Activated CD4-positive, alpha-beta T cell treated with anti-CD3 and anti-CD28 coated beads, Interleukin-2, amount 50 U/mL, for 24 hours (primary cell): Measurements from ENCODE around the gene RAB37.

Experiments used
- DNase-seq, 2 donors: peaks; one replicate each; pipeline ENCODE4 v3.0.0-alpha.2; 2020; ENCODE audit warnings: low read depth in 1 of 2, low spot score in 1 of 2

Gene RAB37

DNA sequence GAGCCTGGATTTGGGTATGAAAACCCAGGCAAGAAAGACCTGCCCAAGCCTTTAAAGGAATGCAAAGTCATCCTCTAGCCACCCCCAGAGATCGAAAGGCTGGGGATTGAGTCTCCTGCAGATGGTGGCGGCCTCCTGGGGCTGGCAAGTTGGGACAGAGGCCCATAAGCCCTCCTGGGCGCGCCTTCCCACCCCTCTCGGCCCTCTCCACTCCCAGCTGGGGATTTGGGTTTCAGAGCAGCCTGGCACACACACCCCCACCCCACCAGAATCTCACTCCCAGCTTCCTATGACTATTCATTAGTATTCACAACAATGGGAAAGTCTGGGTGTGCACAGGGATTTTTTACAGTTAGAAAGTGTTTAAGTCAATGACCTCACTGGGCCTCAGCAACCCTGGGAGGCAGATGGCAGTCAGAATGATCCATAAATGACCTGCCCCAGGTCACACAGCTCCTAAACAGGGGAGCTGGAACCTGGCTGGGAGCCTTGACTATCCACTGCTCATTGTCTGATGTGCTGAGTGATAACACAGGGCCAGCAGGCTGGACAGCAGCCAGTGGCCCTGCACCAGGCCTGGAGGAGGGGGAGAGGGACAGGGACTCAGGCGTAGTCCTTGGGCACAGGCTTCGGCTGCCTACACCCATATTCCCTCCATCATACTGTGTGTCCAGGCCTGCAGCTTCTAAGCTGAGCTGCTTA is 23.5 kb downstream of the RAB37 start:
- no peak for DNase-seq

DNA sequence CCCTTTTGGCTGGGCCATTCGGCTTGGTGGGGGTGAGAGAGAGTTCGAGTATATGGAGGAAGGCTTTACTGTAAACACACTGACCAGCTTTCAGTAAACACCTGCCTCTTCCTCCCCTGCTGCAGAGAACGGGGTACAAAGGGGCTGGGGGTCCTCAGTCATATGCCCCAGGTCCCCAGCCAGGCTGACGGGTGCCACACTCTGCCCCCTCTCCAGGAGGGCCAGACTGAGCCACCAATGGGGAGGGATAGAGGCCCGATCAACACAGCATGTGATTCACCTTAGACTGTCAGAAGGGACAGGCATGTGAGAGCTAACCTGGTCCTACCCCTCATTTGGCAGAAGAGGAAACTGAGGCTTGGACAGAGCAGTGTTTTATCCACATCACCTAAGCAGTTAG is 24.4 kb downstream of the RAB37 start:
- DNase-seq = no peak

DNA sequence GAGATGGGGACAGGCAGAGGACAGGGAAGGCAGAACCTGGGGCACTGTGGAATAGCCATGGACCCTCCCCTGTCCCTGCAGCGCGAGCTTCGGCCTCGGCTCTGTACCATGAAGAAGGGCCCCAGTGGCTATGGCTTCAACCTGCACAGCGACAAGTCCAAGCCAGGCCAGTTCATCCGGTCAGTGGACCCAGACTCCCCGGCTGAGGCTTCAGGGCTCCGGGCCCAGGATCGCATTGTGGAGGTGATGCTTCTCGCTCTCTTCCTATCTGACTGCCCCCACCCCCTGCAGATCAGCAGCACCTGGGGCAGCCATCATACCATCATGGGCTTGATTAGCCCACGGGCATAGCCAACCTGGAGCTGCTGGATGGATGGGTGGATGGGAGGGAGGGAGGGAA is 24.9 kb downstream of the RAB37 start:
- DNase-seq = no peak

DNA sequence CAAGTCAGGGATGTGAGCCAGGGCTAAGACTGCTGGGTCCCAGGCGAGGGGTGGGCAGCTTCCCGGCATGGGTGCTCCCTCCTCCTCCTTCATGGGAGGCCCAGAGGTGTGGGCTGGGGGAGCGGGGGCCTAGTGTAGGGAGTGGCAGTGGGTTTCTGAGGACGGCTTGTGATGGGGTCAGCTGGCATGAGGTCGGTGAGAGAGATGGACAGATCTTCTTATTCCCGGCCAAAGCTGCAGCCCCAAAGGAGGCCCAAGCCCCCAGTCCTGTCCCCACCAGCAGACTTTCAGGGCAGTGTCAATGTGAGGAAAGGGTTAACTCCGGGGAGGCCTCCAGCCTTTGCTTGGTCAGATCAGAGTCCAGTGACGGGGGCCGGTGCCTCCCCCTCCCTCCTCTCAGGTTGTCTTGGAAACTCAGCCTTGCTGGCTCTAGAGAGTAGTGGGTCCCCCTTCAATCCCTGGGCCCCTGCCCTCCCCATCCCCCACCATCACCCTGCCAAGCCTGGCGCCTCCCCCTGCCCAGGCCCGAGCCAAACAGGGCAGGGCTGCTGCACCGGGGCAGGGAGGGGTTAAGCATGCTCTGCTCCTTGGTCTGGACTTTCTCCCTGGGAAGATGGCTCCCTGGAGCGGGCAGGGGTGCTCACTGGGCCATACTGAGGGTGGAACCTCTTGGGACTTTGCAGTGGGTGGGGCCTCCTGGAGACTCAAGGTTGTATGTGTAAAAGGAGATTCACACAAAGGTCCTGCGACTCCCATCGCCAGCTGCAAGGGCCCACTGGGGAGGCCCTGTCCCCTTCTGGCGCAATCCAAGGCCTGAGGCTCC is 26.7 kb downstream of the RAB37 start:
- no peak for DNase-seq

DNA sequence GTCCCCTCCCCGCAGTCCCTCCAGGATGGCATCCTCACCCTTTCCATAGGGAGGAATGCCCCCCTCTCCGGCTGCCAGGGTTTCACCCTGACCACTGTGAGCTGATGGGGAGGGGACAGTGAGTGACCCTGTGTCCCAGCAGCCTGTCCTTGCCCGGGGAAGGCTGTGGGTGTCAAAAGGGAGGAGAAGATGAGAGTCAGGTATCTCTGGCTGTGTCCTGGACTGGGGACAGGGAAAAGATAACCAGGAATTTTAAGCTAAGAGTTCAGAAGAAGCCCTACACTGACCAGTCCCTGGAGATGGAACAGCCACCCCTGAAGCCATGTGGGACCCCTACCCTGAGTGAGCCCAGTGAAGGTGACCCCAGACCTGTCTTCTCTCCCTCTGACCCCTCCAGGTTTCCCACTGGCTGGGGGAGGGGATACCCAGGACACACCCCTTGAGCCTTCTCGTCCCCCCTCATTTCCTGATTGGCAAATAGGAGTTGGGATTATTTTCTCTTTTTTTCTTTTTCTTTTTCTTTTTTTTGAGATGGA is 27.8 kb downstream of the RAB37 start:
- no peak for DNase-seq

DNA sequence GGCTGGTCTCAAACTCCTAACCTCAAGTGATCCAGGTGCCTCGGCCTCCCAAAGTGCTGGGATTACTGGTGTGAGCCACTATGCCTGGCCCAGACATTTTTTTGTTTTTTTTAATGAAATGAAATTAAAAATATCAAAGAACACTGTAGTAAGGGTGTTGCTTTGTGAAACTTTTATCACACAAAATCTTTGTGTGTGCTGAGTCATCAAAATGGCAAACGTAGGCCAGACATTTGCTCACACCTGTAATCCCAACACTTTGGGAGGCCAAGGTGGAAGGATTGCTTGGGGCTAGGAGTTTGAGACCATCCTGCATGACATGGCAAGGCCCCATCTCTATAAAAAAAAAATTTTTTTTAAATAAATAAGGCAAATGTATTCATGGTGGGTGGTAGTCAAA is 29.4 kb downstream of the RAB37 start:
- DNase-seq = no peak

DNA sequence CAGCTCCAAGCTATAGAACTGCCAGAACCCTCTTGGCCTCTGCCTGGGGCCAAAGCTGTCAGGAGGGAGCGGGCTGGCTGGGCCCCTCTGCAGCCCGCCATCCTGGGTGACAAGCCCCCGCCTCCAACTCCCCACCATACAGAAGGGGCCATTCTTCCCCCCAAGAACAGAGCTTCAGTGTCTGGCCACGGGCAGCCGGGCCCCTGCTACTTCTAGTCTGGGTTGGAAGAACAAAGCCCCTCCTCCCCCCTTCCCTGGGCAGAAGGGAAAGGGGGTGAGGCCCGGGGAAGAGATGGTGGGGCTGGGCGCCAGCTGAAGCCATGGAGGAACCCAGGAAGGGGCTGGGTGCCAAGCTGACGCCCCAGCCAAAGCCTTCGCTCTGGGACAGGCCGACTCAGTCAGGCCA is 30.1 kb downstream of the RAB37 start:
- no peak for DNase-seq

DNA sequence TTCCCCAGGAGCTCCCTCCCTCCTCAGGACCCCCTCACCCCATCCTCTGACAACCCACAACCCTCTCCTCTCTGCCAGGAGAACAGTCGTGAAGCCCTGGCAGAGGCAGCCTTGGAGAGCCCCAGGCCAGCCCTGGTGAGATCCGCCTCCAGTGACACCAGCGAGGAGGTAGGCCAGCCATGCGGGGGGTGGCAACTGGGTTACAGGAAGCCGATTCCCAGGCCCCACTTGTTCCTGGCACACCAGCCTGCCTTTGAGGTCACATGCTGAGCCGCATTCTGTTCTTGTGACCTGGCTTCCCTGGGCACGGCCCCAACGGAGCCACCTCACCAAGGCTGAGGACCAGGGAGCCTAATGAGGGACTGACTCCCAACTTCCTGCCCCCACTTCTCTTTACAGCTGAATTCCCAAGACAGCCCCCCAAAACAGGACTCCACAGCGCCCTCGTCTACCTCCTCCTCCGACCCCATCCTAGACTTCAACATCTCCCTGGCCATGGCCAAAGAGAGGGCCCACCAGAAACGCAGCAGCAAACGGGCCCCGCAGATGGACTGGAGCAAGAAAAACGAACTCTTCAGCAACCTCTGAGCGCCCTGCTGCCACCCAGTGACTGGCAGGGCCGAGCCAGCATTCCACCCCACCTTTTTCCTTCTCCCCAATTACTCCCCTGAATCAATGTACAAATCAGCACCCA is 31.2 kb downstream of the RAB37 start:
- DNase-seq = no peak

DNA sequence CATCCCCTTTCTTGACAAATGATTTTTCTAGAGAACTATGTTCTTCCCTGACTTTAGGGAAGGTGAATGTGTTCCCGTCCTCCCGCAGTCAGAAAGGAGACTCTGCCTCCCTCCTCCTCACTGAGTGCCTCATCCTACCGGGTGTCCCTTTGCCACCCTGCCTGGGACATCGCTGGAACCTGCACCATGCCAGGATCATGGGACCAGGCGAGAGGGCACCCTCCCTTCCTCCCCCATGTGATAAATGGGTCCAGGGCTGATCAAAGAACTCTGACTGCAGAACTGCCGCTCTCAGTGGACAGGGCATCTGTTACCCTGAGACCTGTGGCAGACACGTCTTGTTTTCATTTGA is 31.7 kb downstream of the RAB37 start:
- DNase-seq = no peak

DNA sequence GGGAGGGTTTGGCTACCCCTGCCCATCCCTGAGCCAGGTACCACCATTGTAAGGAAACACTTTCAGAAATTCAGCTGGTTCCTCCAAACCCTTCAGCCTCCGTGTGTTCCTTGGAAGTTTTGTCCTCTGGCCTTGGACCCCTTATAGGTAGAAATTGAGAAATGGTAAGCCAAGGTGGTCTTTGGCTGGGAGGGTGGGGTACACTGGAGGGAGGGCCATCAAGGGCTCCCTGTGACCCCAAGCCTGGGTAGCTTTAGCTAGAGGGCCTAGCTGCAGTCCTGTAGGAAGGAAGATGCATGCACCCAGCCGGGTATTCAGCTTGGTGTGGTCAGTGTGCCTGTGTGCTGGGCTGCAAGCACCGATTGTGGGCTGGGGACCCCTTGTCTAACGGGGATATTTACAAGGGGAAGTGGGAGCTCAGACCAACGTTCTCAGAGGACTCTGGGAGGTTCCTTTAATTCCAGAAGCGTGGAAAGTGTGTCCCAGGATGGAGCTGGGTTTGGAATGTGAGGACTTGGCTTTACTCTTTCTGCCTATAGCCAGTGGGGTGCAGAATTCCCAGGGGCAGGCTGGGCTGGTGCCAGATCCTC is 32.3 kb downstream of the RAB37 start:
- no peak for DNase-seq

DNA sequence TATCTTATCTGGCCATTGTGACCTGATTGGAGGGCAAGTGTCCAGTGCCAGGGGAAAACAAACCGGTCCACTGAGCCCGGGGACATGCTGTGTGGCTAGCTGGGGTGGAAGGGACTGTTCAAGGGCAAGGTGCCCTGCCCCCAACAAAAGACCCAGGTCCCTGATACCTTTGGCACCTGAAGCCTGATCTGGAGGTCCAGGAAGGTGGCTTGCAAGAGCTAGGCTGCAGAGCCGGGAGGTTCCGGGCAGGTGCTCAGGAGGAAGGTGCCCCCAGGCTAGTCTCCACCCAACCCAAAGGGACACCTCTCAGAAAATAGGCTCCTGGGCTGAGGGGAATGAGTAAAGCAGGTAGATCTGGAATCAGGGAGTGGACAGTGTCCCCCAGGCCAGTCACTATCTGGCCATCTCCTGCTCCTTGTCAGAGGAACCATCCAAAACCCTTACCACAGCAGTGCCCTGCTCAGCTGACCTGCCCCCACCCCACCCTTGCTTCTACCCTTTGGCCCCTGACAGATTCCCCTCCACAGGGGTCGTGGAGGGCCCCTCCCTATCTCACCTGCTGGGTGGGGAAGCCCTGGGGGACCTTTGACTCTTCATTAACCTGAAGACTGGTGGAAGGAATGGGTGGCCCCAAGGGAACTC is 32.9 kb downstream of the RAB37 start:
- DNase-seq = no peak

DNA sequence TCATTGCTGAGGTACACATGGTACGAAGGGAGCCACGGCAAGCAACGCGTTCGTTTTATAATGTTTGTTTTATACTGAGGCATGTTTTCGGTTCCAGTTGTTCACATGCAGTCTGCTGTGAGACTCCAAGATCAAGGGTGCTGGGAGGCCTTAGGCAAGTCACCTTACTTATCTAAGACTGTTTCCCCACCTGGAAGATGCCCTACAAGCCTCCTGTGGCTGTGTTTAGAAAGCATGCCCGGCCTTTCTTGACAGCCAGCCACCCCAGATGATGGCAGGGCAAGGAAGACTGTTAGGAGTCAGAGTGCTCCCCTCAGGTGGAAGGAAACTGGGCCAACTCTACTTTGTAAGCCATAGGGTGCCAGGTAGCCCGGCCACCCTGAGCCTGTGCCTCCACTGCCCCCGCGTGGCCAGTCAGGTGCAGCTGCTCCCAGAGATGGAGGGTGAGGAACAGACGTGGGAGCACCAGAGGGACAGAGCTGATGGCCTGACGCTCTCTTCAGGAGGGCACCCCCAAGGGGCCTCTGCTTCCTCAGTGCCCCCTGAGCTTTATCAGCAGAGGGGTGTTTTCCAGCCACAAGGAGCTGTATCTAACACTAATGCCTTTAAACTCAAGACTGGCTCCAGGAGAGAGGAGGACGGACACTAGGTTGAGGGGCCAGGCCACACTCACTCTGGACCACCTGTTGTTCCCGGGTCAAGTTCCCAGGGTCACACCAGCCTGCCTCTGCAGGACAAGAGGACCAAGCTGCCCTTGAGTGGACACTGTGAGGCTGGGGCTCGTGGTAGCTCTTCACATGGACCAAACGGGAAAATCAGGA is 33.7 kb downstream of the RAB37 start:
- peak in 1 of 2 donors; percentile 56 for DNase-seq

DNA sequence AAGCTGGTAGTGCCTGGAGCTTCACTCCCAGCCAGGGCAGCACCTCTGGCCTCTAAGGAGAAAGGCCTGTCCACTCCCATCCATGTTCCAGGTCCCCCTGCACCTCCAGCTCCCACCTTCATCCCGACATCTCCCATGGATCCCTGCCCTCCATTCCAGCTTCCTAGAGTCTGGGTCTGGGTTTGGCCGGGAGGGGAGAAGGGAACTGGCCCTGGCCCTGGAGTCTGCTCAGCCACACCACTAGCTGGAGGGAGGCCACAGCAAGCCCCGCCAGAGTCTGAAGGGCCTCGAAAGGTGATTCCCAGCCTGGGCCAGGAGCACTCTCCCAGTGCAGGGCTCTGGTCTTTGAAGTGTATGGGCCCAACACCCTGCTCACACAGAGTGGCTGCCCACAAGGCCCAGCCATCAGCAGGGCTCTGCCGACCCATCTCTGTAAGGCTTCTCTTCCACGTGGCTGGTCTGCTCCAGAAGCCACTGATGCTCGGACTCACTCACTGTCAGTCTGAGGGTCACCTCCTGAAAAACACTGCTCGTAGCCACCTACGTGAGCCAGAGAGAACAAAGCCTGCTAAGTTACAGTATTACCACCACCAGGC is 34.4 kb downstream of the RAB37 start:
- no peak for DNase-seq

DNA sequence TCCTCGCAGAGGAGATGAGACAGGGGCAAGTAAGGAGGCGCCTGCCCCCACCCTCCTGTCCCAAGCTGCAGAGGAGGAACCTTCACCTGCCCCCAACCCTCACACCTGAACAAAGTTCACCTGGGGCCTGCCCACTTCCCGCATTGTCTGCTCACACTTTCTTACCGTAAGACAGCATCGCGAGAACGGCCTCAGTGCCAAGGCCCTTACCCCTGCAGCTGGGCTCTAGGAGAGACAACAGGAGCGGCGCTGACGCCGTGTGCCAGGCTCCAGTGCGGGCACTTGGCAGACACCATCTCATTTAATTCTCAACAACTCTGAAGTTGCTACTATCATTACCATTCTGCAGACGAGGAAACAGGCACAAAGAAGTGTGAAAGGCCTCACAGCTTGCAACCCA is 35.0 kb downstream of the RAB37 start:
- DNase-seq = no peak

DNA sequence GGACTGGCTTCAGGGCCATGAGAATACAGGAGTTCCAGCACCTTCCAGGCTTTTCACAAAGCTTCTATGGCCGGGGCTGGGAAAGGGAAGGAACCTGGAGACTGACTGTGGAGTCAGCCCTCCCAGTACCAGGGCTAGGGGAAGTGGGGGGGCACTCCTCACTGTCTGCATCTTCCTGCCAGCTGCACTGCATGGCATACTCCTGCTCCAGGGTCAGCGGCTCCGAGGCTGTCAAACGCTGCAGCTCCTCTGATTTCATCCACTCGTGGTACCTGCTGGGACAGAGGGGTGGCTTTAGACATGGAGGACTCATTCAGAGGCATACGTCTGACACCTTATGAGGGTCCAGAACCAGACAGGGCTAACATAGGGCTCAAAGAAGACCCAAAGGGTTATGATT is 36.4 kb downstream of the RAB37 start:
- no peak for DNase-seq

DNA sequence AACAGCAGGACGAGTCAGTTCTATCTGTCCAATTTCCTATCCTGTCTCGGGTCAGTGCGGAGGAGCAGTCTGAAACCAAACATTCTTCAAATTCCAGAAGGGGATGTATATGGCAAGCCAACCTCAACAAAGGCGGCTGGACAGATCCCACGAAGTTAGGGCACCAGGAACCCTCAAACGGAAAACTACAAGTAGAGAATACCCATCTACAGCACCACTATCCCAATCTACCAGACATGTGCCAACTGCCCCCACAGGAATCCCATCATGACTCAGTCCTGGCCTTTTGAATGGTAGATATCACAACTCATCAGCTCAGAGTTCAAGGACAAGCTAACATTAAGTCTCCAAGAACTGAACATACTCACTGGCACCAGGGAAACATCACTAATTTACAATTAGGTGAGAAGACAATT is 36.8 kb downstream of the RAB37 start:
- no peak for DNase-seq

DNA sequence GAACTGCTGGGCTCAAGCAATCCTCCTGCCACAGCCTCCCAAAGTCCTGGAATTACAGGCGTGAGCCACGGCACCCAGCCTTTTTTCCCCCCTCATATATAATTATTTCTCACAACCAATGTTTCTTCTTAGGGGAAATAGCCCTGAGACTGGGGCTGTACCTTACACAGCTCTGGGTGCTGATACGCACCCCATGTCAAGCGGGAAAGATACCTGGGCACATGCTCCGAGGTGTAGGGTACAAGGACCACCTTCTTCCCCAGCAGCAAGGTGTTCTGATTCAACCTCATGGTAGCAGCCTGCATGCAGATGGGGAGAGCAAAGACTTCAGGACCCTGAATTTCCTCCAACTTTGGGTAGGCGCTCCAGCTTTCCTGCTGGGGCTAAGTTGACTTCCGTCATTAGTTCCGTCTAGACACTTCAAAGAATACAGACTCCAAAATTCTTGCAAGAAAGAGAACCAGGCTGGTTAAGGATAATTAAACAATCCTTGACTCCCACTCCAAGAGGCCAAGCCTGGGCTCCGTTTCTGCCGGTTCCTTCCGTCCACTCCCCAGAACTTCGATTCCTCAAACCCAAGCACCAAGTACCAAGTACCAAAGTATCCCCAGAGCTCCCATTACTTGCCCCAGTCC is 38.5 kb downstream of the RAB37 start:
- no peak for DNase-seq

DNA sequence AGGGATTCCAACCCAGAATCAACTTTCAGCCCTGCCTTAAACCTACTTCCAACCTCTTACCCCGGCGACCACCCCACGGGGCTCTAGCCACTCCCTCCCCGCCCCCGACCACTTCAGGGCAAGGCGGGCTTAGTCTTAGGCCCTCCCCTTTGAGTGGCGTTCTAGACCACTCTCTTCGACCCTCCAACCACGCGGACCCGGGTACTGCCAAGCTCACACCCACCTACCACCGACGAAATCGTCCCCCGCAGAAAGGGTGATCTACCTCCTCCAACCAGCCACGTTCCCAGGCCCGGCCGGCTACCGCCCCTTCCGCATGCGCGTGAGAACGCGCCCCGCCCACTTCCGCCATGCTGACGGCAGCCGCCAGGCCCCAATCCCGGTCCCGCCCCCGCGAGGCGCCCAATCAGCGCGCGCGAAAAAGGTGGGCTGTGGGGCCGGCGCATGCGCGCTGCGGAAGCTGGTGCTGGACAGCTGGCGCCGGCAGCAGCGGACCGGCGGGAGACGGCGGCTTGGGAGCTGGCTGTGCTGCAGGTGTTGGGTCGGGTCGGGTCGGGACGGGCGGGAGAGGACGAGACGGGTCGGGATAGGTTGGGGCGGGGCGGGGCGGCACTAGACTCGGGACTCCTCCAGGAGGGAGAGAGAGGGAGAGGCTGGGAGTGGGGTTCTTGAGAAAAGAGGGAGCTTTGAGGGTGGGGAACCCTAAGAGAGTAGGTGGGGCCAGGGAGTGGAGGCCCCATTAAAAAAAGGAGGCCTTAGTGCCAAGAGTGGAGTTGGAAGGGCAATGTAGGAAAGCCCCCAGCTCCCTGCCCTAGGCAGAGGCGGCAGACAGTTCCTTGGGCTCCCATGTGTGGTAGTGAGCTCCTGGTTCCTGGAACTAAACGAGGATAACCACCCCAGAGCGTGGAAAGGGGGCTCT is 39.2 kb downstream of the RAB37 start, which contains the start of gene NAT9:
NAT9 (minus strand) TSS at position 302 of the 919 bp plus-strand sequence. CDS start 647 bp downstream, outside the sequence.
- DNase-seq = peak; percentile 97 to 98
